GM12892 (cell line): Measurements from ENCODE around the gene ME3.

Source experiments
- POLR2AphosphoS5 ChIP-seq: IDR thresholded peaks from 2 replicates; pipeline ENCODE4 v1.6.1; 2011; ENCODE audit warnings: low read depth, low read length, control low read depth
- TAF1 ChIP-seq: IDR thresholded peaks from 2 replicates; pipeline ENCODE4 v1.6.1; 2011; ENCODE audit warnings: low read depth, mild to moderate bottlenecking, control low read depth, low read length, borderline replicate concordance

DNA sequence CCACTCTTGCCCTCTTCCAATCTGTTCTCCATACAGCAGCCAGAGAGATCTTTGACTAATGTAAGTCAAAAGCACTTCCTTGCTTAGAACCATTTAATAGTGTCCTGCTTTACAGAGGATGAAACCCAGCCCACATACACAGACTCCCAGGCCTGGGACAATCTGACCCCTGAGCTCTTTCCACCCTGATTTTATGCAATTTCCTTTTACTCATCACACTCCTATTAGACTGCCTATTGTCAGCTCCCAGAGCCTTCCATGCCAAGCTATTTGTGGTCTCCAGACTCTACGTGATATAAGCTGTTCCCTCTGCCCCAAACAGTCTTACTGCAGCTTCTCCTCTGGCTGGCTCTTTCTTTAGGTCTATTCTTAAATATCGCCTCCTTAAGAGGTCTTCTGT, 28.1 kb downstream of the ME3 start:
- TF ChIP-seq TAF1 (no peak), POLR2AphosphoS5 (no peak)
